Renal cortical epithelial cell (primary cell): ENCODE measurements around the gene BCL2L13. TPM values are rescaled to one million over a fixed set of nuclear protein-coding genes. Genes with fewer than 3 reads are reported as not detected.
A peak's percentile ranks its signal among the peaks of the same experiment; 100 is the strongest.

Experiments used
- DNase-seq: peaks from one replicate; pipeline ENCODE4 v3.0.0-alpha.2; 2011; ENCODE audit warnings: low read depth
- total RNA-seq: library from RNA; depleted of rRNA; stranded (reverse); fragments of >200 nt; gene quantifications from 2 replicates; pipeline ENCODE4 v1.2.3, GENCODE V29; 2014

BCL2L13 gene
- total RNA-seq, 1 donor from 2014 or later = 90.3 TPM

DNA sequence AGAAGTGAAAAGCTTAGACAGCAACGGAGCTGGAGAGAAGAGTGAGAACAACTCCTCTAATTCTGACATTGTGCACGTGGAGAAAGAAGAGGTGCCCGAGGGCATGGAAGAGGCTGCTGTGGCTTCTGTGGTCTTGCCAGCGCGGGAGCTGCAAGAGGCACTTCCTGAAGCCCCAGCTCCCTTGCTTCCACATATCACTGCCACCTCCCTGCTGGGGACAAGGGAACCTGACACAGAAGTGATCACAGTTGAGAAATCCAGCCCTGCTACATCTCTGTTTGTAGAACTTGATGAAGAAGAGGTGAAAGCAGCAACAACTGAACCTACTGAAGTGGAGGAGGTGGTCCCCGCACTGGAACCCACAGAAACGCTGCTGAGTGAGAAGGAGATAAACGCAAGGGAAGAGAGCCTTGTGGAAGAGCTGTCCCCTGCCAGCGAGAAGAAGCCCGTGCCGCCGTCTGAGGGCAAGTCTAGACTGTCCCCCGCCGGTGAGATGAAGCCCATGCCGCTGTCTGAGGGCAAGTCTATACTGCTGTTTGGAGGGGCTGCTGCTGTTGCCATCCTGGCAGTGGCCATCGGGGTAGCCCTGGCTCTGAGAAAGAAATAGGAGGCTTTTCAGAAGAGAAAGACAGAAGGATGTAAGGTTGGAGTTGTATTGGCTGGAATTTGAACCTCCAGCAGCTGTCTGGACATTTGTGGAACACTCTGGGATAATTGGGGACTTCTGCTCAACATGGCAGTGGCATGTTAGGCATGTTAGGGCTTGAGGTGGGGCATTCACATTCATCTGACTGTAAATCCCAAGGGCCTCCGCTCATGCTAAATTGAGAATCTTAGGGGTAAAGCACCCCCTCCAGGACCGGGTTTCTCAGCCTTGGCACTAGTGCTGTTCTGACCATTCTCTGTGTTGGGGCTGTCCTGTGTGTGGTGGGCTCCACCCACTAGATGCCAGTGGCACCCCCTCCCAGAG, 88.7 kb downstream of the BCL2L13 start:
- no peak for DNase-seq

DNA sequence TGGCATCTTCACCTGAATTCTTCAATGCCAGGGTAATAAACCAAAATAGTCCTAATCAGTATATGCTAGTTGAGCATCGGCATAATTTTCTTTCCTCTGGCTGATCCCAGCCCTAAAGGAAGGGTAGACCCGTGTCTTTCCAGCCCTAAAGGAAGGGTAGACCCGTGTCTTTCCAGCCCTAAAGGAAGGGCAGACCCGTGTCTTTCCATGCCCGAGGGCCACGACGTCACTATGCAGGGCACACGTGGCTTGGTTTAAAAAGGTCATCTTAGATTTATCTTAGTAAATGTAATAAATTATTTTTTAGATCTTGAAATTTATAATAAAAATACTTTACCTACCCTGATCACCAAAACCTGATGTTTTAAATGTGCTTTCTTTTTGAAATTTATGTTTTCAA, 90.2 kb downstream of the BCL2L13 start:
- DNase-seq = no peak

DNA sequence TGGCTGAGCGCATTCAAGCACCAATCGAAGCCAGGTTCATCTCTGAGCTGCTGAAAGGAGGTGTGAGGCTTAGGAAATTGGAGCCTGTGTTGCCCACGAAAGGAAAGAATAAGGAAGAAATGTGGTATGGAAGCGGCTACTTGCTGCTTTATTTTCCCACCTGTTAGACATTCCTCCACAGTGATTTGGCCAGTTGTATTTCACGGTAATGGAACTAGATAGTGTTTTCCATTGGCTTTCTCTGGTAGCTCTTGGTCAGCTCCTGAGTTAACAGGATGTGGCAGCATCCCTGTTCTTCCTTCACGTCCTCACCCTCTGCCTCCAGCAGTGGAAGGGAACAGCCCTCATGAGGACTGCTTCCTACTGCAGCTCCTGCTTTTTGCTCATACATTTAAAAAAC, 91.0 kb downstream of the BCL2L13 start:
- no peak for DNase-seq

DNA sequence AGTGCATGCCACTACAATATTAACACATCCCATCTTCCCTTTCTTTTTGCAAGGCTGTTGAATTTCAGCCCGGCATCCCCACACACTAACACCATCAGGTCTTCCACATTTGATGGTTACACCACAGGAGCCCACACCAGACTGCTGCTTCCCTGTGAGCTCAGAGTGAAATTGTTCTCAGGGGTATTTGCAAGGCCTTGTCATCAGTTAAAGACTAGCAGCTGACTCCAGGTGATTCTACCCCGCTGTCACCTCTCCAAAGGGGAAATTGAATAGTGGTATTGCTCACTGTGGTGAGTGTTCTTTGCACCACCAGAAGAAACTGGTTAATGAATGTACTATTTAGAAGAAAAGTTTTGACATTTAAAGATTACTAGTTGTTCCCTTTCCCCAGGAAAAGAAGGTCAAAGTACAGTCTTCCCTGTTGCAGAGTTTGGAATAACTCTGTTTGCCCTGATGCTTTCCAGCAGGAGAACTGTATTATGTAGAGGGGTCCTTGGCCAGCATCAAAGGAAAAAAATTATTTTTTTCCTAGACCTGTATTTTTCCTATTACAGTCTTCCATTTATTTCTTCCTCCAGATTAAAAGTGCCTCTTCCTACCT, 93.8 kb downstream of the BCL2L13 start:
- peak; percentile 47 for DNase-seq

DNA sequence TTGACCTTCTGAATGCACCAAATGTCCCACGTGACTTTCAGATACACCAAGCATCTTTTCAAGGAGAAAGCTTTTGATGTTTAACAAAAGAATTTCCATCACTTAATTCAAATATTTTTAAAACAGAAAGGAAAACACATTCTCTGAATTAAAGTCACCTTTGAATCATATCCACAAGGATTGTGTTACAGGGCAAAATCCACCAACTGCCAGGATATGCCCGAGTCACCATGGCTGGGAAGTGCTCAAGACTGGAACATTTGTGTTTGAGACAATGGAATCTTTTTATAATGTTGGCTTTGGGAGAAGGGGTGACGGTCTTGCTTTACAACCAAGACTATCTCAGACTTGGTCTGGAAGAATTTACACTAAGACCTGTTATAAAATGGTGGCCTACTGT, 94.9 kb downstream of the BCL2L13 start:
- DNase-seq = peak; percentile 37

DNA sequence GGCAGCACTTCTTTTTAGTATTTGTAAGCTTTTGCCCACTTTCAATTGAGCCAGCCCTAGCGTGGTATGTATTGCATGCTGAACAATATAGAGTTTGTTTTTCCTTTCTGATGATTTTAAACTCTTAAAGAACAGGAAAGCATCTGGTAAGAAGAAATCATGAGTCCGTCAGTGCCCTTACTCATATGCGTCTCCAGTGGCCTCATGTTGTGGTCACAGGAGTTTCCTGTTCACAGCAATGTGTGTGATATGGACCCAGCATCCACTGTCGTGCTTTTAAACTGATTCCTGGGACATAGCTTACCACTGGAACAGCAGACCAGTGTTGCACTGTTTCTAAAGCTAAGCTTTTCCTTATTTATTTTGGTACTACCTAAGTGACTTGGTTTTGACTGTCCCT, 95.6 kb downstream of the BCL2L13 start:
- DNase-seq = no peak

DNA sequence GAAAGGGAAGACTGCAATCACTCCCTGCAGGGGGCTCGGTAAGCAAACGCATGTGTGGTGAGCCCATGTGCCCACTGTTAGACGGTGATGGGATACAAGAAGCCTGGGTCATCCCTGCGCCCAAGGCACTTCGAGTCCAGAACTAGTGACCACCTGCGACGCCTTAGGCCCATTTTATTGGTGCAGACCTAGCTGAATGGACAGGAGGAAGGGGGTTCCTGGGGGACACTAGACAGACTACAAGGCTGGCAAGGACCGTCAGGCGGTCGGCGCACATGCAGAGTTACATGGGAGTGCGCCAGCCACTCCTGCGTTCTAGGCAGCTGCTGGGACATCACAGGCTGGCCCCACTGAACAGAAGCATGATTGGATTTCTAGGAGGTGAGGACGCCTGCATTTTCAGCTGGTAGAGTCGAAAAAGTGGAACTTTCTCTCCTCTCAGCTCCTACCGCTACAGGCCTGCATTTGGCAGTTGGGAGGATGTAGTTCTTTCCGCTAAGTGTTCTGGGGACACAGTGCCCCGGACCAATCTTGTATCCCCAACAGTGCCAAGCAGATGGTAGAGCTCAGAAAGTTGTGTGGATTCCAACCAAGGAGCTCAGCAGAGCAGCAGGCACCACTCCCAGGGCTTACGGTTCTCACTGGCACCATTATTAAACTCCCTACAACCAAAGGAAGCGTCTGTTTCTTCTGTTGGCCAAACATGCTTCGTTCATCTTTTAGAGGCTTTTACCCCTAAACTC, 100.0 kb downstream of the BCL2L13 start:
- DNase-seq = no peak

DNA sequence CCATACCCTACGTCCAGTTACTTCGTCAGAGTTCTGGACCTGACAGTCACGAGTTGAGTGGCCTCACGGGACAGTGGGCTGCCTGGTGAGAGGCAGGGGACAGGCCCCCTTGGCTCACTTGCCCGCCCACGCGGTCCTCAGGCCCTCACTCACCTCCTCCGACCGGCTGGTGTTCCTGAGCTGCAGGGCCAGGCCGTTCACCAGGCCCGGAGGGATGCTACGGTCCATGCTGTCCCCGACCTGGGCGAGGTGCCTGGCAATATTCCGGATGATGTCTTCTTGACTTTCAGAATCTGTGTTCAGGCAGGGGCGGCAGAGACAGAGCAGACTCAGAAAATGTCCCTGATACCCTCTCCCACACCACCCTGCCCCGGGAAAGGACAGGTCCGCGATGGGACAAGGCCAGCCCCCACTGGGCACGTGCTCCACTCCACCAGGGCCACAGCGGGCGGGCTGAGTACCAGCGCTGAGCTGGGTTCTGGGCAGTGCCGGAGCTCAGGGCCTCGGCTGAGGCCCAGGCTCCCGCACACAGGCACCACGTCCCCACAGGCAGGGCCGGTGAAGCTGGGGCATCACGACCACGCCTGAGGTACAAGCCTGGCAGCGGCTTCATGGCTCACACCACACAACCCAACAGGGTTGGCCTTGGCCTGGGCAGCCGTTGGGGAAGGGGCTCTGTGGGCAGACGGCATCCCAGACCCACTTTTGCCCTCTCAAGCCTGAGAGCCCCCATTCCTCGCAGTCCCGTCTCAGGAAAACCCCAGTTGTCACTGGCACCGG, 100.8 kb downstream of the BCL2L13 start:
- DNase-seq = no peak

DNA sequence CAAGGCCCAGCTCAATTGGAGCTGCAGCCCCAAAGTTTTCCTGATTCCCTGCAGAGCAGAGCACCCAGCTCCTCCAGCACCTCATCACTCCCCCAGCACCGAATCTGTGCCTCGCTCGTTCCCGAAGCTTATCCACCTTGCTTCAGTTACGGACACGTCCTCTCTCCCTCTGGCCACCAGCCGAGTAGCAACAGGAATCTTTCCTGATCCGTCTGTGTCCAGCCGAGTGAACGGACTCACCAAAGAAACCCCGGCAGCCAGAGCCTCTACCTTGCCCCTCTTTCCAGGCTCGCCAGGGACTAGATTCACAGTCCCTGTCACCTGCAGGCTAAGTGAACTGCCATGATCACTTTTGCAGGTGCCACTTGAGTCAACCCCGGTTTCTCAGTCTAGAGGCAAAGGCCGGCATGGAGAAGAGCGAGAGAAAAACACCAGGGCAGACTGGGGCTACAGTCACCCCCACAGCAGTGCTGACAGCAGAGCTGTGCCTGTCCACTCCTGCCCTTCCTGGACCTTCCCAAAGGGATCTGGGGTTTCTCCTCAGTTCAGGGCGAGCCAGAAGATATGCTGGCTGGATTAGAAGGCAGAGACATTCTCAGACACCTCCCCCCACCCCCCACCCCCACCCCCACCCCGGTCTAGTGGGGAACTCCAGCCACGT, 103.4 kb downstream of the BCL2L13 start:
- no peak for DNase-seq

DNA sequence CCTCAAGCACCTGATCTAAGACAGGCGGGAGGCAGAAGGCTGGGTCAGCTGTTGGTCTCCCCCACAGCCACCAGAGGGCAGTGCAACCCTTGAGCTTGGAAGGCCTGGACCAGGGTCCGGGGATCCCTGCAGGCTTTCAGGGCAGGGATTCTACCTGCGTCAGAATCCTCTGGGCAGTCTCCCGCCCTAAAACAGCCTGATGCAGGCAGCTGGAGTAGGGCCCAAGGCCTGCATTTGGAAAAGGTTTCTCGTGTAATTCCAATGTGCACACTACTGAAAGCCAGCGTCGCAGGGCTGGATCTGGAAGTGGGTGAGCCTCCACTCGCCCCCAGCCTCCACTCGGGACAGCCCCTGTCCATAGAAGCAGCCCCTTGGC, 104.0 kb downstream of the BCL2L13 start:
- peak; percentile 54 for DNase-seq

DNA sequence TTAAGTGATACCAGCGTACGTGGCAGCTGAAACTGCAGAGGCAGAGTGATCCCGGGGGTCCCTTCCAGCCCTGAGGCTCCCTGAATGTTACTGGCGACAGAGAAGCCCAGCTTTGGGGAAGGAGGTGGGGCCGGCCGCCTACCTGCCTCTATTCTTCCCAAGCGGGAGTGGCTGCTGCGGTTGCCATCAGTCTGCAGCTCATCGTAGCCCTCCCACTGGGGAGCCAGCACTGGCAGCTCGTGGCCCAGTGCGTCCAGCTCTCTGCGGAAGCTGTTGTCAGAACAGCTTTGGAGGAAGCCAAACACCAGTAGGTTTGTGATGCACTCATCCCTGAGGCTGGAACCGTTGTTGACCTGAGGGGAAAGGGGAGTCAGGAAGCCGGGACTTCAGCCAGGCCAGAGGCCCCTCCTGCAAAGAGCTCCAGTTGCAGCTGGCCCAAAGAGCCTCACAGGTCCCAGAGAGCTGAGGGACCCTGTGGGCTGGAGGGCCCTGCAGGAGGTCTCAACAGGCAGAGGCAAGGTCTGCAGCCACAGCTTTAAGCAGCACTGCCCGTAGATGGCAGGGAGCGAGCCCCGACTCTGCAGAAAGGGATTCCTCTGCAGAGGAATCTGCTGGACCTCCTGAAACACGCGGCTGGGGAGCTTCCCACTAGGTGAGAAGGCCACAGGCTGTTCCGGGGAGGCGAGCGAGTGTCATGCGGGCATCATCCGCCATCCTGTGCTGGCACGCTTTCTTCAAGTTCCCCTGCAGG, 105.3 kb downstream of the BCL2L13 start:
- DNase-seq = no peak

DNA sequence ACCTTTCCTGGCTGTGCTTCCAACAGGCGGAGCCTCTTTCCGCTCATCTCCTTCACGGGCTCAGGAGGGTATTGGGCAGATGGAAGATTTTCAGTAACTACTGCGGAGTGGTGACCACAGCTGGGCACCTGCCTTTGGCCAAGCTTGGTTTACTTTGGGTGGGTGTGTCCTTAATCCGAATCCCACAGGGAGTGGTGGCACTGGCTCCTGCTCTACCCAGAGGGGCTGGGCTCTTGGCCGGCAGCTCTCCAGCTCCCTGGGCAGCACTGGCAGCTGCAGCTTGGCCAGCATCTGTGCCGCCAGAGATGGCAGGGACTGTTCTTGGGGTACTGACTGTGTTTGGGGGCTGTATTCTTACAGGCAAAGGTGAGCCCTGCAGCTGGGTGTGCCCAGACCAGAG, 105.9 kb downstream of the BCL2L13 start:
- no peak for DNase-seq

DNA sequence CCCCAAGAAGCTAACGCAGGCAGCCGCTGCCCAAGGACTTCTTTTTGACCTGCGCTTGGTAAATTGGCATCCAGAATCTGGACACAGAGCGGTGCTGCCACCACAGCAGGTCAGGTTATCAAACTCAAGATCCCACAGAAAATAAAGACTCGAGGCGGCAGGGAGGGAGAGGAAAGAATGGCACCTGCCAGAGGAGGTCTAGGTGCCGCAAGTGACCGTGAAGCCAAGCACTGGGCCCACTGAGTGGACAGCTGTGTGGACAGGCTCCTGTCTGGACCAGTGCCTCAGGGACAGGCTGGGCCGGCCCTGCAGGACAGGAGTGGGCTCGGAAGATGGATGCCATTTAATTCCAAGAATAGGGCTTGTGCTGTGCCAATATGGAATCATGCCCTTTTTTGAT, 108.4 kb downstream of the BCL2L13 start:
- no peak for DNase-seq

DNA sequence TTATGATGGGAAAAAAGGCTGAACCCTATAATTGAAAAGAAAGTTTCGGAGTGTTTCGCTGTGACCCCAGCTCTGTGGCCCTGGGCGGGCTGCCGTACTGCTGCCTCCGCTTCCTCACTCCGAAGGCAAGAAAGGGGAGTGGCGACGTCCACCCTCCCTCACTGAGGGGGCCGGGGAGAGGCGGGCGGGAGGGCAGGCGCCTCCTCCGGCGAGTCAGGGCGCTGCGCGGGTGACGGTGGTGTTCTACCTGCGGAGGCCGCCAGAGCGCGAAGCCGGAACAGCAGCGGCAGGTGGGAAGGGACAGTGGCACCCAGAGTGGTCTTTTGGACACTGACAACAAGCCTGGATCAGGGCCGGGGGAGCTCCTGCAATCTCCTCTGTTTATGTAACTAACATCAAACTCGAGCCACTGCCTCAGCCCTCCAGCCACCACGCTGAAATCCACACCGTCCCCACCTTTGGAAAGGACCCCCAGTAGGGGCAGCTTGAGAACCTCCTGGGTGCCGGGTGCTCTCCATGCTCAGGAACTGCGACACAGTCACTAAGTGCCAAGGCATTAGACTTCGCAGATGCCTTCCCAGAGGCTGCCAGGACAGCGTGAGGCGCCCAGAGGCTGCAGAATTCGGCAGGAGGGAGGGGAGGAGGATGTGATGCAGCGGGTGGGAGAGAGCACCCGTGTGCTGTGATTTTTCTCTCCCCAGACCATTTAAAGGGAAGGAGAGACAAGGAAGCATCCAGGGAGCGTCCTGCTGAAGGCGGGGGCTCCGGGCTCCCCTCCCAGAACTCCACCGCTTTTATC, 110.2 kb downstream of the BCL2L13 start:
- no peak for DNase-seq

DNA sequence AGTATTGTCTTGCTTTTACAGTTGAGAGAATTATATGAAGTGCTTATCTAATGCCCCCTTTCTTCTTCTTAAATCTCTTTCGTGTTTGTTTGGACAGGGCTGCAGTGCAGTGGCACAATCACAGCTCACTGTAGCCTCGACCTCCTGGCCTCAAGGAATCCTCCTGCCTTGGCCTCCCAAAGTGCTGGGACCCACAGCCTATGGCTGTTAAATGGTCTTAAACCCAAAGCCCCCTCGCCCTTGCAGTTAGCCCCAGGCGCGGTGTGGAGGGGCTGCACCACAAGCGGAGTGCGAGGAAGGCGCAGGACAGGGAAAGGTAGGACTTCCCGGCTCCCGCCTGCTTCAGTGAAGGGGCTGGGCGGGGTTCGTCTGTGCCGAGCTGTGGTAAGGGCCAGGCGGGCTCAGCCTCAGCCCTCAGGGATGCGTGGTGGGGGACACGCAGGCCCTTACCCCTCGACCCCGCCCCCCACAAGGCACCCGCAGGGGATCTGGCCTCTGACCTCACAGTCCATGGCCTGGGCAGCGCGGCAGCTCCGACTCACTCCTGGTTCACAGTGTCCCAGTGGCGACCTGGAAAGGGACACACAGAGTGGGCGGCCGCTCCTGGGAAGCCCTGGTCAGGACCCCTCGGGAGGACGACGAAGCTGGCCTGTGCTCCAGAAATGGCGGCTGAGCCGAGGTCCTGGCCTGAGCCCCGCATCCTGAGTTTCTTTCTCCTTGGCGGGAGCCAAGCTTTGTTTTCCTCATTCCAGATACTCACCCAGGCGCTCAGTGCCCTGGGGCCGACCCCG, 111.2 kb downstream of the BCL2L13 start:
- no peak for DNase-seq

DNA sequence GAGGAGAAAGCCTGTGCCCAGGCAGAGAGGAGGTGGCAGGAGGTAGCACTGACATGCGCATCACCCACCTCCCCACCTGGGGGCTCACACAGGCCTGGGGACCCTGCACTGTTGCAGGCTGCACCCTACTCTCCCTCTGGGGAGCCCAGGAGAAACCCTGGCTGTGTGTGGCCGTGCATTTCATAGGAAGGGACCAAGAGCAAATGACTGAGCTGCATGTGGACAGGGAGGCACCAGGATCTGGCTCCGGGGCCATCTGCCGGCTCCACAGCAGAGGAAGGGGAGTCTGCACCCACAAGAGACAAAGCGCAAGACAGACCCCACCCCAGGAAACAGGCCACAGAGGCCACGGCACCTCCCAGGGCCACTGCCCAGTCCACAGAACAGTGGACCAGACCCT, 113.0 kb downstream of the BCL2L13 start:
- DNase-seq = no peak

DNA sequence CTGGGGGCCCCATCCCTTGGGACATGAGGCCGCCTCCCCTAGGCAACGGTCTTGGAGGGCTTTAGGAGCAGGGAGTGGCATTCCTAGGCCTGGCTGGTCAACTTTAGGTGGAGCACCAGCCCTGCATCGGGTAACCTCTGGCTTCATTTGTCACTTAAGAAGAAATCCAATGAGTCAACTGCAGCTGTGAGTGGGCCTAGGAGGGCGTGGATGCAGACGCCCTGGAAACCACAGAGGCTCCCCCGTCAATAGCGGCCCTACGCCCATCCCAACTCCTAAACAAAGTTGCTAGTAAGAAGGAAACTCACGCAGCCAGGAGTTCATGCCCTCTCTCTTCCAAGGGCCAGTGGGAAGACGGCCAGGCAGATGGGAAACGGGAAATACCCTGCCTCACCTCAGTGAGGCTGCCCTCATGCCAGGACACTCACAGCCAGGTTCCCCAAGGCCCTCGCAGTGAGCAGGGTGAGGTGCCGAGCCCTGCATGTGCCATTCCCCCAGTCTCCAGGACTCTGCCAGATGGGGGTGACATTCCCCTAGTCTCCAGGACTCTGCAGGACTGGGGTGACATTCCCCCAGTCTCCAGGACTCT, 114.9 kb downstream of the BCL2L13 start:
- DNase-seq = no peak

DNA sequence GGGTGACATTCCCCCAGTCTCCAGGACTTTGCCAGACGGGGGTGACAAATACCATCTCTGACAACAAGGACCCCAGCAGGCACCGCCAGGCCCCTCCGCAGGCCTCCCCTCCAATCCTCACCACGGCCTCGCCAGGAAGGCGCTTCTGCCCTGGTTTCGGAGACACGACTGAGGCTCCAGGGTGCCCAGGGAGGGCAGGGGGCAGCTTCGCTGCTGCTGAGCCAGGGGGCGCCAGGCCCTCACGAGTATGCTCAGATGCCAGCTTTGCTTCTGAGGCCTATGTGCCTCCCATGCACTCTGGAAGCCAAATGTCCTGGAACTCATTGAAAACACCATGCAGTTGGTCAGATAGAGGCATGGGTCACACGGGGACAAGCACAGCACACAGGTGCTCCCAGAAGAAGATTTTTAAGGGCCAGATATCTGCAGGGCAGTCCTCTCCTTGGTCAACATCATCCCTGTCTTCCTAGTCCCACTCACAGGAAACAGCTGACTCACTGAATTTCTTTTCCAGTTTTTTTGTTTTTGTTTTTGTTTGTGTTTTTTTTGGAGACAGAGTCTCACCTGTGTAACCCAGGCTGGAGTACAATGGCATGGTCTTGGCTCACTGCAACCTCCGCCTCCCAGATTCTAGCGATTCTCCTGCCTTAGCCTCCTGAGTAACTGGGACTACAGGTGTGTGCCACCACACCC, 115.8 kb downstream of the BCL2L13 start:
- no peak for DNase-seq
